SK-N-SH treated with all-trans-retinoic acid at 6 μM for 48 hours (cell line): ENCODE measurements around the gene FBXO42.

Experiments used
- ATAC-seq: fragments of 200-7000 bp; cut with Tn5 transposase; 3 replicates; pipeline ENCODE4 v1.9.1; 2020; ENCODE audit warnings: mild to moderate bottlenecking, moderate library complexity
- ARNTL ChIP-seq: fragments of 450-650 bp; formaldehyde crosslinking; IDR thresholded peaks from 2 replicates; pipeline ENCODE4 v1.5.0; 2020; ENCODE audit warnings: low read depth, mild to moderate bottlenecking, moderate library complexity, borderline replicate concordance
- BACH2 ChIP-seq: fragments of 250-450 bp; sonication (Bioruptor Pico); IDR thresholded peaks from 2 replicates; pipeline ENCODE4 v1.9.0; 2021; ENCODE audit warnings: mild to moderate bottlenecking, borderline replicate concordance
- CREB5 ChIP-seq: fragments of 250-450 bp; sonication (Bioruptor Pico); IDR thresholded peaks from 2 replicates; pipeline ENCODE4 v1.5.1; 2020; ENCODE audit warnings: low read depth, mild to moderate bottlenecking, moderate library complexity
- ESRRG ChIP-seq: fragments of 250-450 bp; sonication (Bioruptor Pico); IDR thresholded peaks from 2 replicates; pipeline ENCODE4 v1.6.1; 2021; ENCODE audit warnings: mild to moderate bottlenecking
- GLIS3 ChIP-seq: fragments of 250-450 bp; sonication (Bioruptor Pico); IDR thresholded peaks from 2 replicates; pipeline ENCODE4 v1.5.0; 2020; ENCODE audit warnings: mild to moderate bottlenecking, moderate library complexity
- ISL1 ChIP-seq: fragments of 250-450 bp; sonication (Bioruptor Pico); IDR thresholded peaks from 2 replicates; pipeline ENCODE4 v2.1.2; 2022; ENCODE audit warnings: mild to moderate bottlenecking, moderate library complexity
- OSR1 ChIP-seq: fragments of 250-450 bp; sonication (Bioruptor Pico); IDR thresholded peaks from 2 replicates; pipeline ENCODE4 v1.8.0; 2022; ENCODE audit warnings: moderate library complexity, mild to moderate bottlenecking, inconsistent platforms
- POU6F1 ChIP-seq: fragments of 250-450 bp; sonication (Bioruptor Pico); IDR thresholded peaks from 2 replicates; pipeline ENCODE4 v1.8.0; 2021; ENCODE audit warnings: low read depth, mild to moderate bottlenecking, moderate library complexity, borderline replicate concordance
- PPARA ChIP-seq: fragments of 250-450 bp; sonication (Bioruptor Pico); IDR thresholded peaks from 2 replicates; pipeline ENCODE4 v1.5.0; 2020; ENCODE audit warnings: mild to moderate bottlenecking, borderline replicate concordance
- RARB ChIP-seq: fragments of 250-450 bp; sonication (Bioruptor Pico); IDR thresholded peaks from 2 replicates; pipeline ENCODE4 v1.8.0; 2021; ENCODE audit warnings: mild to moderate bottlenecking, moderate library complexity
- SNAI2 ChIP-seq: fragments of 250-450 bp; sonication (Bioruptor Pico); IDR thresholded peaks from 2 replicates; pipeline ENCODE4 v1.5.0; 2020; ENCODE audit warnings: mild to moderate bottlenecking, moderate library complexity
- TCF4 ChIP-seq: fragments of 250-450 bp; sonication (Bioruptor Pico); IDR thresholded peaks from 2 replicates; pipeline ENCODE4 v1.8.0; 2021; ENCODE audit warnings: mild to moderate bottlenecking, moderate library complexity, borderline replicate concordance
- TOX ChIP-seq: fragments of 250-450 bp; sonication (Bioruptor Pico); IDR thresholded peaks from 2 replicates; pipeline ENCODE4 v1.8.0; 2021; ENCODE audit warnings: mild to moderate bottlenecking, moderate library complexity, borderline replicate concordance
- TSHZ2 ChIP-seq: fragments of 250-450 bp; sonication (Bioruptor Pico); IDR thresholded peaks from 2 replicates; pipeline ENCODE4 v1.5.0; 2020; ENCODE audit warnings: mild to moderate bottlenecking, moderate library complexity
- ZFP3 ChIP-seq: fragments of 250-450 bp; sonication (Bioruptor Pico); IDR thresholded peaks from 2 replicates; pipeline ENCODE4 v1.5.0; 2020; ENCODE audit warnings: mild to moderate bottlenecking, moderate library complexity
- ZFP30 ChIP-seq: fragments of 450-650 bp; formaldehyde crosslinking; IDR thresholded peaks from 2 replicates; pipeline ENCODE4 v1.5.0; 2022; ENCODE audit warnings: mild to moderate bottlenecking, moderate library complexity
- ZNF565 ChIP-seq: fragments of 450-650 bp; formaldehyde crosslinking; conservative IDR thresholded peaks from 2 replicates; pipeline ENCODE4 v1.5.0; 2020; ENCODE audit warnings: low read depth, mild to moderate bottlenecking, moderate library complexity

The FBXO42 gene

GRCh38 chr1:16372535-16373285 is 20.4 kb upstream of the FBXO42 start (continued):
- no peak for TF ChIP-seq TSHZ2 (CRISPR knock-in tag)

GRCh38 chr1:16371725-16372124 is 19.4 kb upstream of the FBXO42 start:
- TF ChIP-seq ZNF565 (CRISPR knock-in tag) (no peak), ZFP3 (CRISPR knock-in tag) (no peak), CREB5 (CRISPR knock-in tag) (0 out of 2 replicates have a peak, but pooled peaks have one; percentile 20)
- ATAC-seq: no peak

- no peak for TF ChIP-seq SNAI2 (CRISPR knock-in tag)
- TF ChIP-seq TSHZ2 (CRISPR knock-in tag): no peak
- TF ChIP-seq RARB (CRISPR knock-in tag): no peak
- TF ChIP-seq ZFP30 (CRISPR knock-in tag): no peak
- no peak for ATAC-seq
Measured at GRCh38 chr1:16369821-16370220, 17.5 kb upstream of the FBXO42 start.

GRCh38 chr1:16367968-16368890 is 15.9 kb upstream of the FBXO42 start:
- ATAC-seq: no peak; the same call in 2 of the 3 replicates
- TF ChIP-seq CREB5 (CRISPR knock-in tag) (no peak), OSR1 (no peak), GLIS3 (no peak), TOX (CRISPR knock-in tag) (no peak), BACH2 (no peak), ARNTL (CRISPR knock-in tag) (no peak), ISL1 (CRISPR knock-in tag) (no peak), POU6F1 (CRISPR knock-in tag) (no peak), TCF4 (CRISPR knock-in tag) (no peak), PPARA (CRISPR knock-in tag) (no peak), ESRRG (CRISPR knock-in tag) (no peak), ZFP3 (CRISPR knock-in tag) (no peak), TSHZ2 (CRISPR knock-in tag) (no peak), SNAI2 (CRISPR knock-in tag) (no peak)
- TF ChIP-seq, all 23 proteins: peak for 0
